ENCODE data around the gene RASD1.
"Not testable (repeated sequence)": the region's sequence is repeated elsewhere in the genome, so short reads cannot be mapped to it uniquely, and the experiment has no call there.

Gene RASD1

DNA sequence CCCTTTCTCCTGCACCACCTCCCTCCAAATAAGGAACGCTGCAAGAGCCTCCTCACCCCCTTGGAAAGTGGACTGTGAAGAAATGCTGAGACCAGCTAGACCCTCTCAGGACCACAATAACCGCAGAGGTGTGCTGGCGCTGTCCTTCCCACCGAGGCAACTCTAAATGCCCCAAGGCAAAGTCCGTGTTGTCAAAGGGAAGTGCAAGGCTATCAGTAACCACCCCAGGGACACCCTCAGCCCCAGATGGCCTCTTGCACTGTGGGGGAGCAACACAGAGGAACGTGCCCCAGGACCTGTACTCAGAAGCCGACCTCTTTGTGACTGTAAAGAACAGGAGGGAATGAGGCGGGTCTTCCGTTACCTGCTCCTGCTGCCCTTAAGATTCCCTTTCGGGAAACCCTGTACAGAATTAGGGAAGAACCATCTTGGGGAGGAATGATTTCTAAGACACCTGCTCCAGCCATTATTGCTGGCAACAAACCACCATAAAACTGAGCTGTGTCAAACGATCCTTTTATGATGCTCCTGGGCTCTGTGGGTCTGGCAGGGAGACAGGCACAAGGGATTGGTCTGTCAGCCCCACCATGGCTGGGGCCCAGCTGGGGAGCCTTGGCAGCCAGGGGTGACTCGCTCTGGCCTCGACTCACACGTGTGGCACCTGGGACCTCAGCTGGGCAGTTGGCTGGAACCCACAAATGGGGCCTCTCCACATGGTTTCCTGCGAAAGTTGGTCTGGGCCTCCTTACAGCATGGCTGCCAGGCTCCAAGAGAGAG, 34.0 kb downstream of the RASD1 start:
- no peak for DNase-seq
- in situ Hi-C loops (cut with HindIII; ENCODE audit: low pct_ligation_motif_present, low pct_unique_long_range_greater_than_20kb, low sequenced_read_pairs): no loop called here

- DNase-seq: no peak
- in situ Hi-C loops (cut with HindIII; ENCODE audit: low pct_ligation_motif_present, low pct_unique_long_range_greater_than_20kb, low sequenced_read_pairs): no loop called here
These were observed 36.2 kb downstream of the RASD1 start for GRCh38 chr17:17460038-17460437.

DNA sequence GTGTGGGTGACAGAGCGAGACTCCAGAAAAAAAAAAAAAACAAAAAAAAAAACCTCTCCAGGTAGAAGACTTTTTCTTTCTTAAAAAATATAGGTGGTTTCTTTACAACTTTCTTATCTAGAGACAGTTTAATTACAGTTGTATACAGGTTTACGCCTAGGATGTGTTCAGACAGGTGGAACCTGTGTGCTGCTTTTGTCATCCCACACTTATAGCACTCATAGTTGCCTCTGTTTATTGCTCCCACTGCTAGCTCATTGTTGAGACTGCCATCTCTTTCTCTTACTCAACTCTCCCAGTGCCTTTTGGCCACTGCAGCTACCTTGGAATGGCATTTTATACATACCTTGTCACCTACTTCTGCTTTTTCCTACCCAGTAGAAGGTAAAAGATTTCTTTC, 38.5 kb downstream of the RASD1 start:
- DNase-seq: no peak
- in situ Hi-C loops (cut with HindIII; ENCODE audit: low pct_ligation_motif_present, low pct_unique_long_range_greater_than_20kb, low sequenced_read_pairs): no loop called here

- no peak for DNase-seq
- in situ Hi-C loops (cut with HindIII; ENCODE audit: low pct_ligation_motif_present, low pct_unique_long_range_greater_than_20kb, low sequenced_read_pairs): no loop called here
These were observed 39.9 kb downstream of the RASD1 start for GRCh38 chr17:17456251-17456650.

- in situ Hi-C loops (cut with HindIII; ENCODE audit: low pct_ligation_motif_present, low pct_unique_long_range_greater_than_20kb, low sequenced_read_pairs): no loop called here
- DNase-seq: no peak
These were observed 41.0 kb downstream of the RASD1 start for GRCh38 chr17:17455173-17455572.

GRCh38 chr17:17454700-17455099, 41.5 kb downstream of the RASD1 start:
- in situ Hi-C loops (cut with HindIII; ENCODE audit: low pct_ligation_motif_present, low pct_unique_long_range_greater_than_20kb, low sequenced_read_pairs); DNase-seq: not testable (repeated sequence)

- no peak for DNase-seq
- in situ Hi-C loops (cut with HindIII; ENCODE audit: low pct_ligation_motif_present, low pct_unique_long_range_greater_than_20kb, low sequenced_read_pairs): no loop called here
These were observed 41.9 kb downstream of the RASD1 start for GRCh38 chr17:17454276-17454675.

DNA sequence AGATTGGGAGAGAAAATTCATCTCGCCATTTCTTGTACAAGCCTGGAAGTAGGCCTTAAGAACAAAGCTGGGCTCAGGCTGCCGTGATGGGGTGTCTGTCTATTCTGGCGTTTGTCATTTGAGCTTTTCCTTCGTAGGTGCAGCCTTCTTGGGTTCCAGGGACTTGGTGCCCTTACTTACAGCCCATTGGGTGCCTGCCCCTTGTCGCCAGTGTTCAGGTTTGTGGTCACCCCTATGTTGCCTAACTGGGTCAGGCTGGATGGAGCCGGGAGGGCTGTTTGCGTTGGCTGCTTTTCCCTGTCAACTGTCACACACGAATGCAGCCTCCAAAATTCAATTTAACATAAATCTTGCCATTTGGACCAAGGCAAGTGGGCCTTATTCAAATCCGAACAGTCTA, 43.1 kb downstream of the RASD1 start:
- in situ Hi-C loops (cut with HindIII; ENCODE audit: low pct_ligation_motif_present, low pct_unique_long_range_greater_than_20kb, low sequenced_read_pairs): no loop called here
- DNase-seq: no peak

DNA sequence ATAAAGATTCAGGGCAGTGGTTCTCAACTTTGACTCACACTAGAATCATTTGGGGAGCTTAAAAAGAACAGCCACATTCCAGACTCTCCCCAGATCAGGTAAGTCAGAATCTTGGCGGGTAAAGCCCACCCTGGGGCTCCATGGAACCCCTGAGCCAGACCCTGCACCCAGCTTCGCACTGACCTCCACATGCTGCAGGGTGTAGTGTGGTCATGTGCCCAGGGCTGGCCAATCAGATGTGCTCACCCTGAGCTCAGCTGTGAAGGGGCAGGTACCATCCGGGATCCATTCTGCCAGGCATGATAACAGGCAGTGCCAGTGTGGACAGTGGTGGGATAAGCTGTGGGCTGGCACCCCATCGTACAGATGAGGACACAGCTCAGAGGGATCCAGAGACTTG, 47.5 kb downstream of the RASD1 start:
- in situ Hi-C loops (cut with HindIII; ENCODE audit: low pct_ligation_motif_present, low pct_unique_long_range_greater_than_20kb, low sequenced_read_pairs): no loop called here
- no peak for DNase-seq

DNA sequence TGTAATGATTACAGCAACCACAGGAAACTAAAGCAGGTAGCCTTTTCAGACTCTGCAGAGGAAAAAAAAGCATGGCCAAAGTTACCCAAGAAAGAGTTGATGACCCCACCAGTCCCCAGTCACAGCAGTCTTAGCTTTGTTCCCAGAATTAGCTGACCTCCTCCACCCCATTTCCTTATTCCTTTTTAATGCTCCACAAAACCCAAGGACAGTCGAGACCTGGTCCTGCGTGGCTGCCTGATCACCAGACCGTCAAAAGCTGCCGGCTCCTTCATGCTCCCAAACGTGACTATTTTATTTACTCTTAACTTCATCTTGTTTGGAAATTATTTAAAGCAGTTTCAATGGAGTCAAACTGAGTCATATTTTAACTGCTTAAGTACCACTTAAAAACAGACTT, 48.1 kb downstream of the RASD1 start:
- DNase-seq: no peak
- in situ Hi-C loops (cut with HindIII; ENCODE audit: low pct_ligation_motif_present, low pct_unique_long_range_greater_than_20kb, low sequenced_read_pairs): no loop called here

- in situ Hi-C loops (cut with HindIII; ENCODE audit: low pct_ligation_motif_present, low pct_unique_long_range_greater_than_20kb, low sequenced_read_pairs): no loop called here
These were observed 48.9 kb downstream of the RASD1 start for GRCh38 chr17:17447264-17447663.

GRCh38 chr17:17446666-17447155, 49.5 kb downstream of the RASD1 start:
- in situ Hi-C loops (cut with HindIII; ENCODE audit: low pct_ligation_motif_present, low pct_unique_long_range_greater_than_20kb, low sequenced_read_pairs): no loop called here
- DNase-seq: no peak

More at GRCh38 chr17:17447264-17447663, 48.9 kb downstream of the RASD1 start:
- no peak for DNase-seq

DNA sequence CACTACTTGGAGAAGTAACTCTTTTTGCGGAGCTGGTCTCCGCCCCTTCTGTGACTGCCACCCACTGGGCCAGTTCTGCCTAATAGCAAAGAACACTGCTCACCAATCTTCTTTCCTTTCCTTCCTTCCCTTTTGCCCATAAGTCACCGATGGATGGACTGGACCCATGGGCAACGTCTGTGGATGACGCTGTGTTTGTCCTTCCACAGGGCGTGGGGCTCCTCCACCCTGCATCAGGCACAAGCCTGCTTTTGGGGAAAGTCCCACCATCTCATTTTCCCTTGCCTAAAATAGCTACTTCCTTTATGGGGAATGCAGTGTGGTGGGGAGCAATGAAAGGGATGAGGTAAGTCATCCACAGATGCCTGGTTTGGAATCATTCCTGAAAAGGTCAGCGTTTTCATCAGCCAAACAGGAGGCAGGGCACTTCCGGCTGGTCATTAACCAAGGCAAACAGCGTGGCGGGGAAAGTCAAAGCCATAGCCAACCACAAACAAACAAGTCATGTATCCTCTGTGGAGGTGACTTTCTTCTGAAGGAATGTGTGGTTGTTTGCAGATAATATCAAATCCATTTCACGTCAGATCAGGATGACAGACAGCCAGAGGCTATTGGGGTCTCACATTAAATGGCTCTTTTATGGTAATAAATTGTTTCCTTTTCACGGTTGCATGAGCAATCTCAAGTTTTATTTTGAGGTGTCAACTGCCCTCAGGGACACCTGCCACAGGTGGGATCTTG, 50.1 kb downstream of the RASD1 start:
- in situ Hi-C loops (cut with HindIII; ENCODE audit: low pct_ligation_motif_present, low pct_unique_long_range_greater_than_20kb, low sequenced_read_pairs): no loop called here
- peak; percentile 88 for DNase-seq

- DNase-seq: no peak
- in situ Hi-C loops (cut with HindIII; ENCODE audit: low pct_ligation_motif_present, low pct_unique_long_range_greater_than_20kb, low sequenced_read_pairs): no loop called here
These were observed 50.8 kb downstream of the RASD1 start for GRCh38 chr17:17445296-17445924.
